Neural progenitor cell (in vitro differentiated cells): ENCODE measurements around the gene MYMX.

Experiments used
- EZH2 ChIP-seq: fragments of 200-600 bp; sonication (generic); IDR thresholded peaks from 2 replicates; pipeline ENCODE4 v1.6.1; 2017; ENCODE audit warnings: antibody characterized with exemption, mild to moderate bottlenecking, moderate library complexity
- TF ChIP-seq, protein P1 (sequence below): fragments of 200-600 bp; sonication (generic); IDR thresholded peaks from 2 replicates; pipeline ENCODE4 v1.5.1; 2017; ENCODE audit warnings: antibody characterized with exemption, mild to moderate bottlenecking

- TF ChIP-seq, protein P1, sequence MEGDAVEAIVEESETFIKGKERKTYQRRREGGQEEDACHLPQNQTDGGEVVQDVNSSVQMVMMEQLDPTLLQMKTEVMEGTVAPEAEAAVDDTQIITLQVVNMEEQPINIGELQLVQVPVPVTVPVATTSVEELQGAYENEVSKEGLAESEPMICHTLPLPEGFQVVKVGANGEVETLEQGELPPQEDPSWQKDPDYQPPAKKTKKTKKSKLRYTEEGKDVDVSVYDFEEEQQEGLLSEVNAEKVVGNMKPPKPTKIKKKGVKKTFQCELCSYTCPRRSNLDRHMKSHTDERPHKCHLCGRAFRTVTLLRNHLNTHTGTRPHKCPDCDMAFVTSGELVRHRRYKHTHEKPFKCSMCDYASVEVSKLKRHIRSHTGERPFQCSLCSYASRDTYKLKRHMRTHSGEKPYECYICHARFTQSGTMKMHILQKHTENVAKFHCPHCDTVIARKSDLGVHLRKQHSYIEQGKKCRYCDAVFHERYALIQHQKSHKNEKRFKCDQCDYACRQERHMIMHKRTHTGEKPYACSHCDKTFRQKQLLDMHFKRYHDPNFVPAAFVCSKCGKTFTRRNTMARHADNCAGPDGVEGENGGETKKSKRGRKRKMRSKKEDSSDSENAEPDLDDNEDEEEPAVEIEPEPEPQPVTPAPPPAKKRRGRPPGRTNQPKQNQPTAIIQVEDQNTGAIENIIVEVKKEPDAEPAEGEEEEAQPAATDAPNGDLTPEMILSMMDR, result no peak
- TF ChIP-seq EZH2, result no peak
Measured at GRCh38 chr6:44192428-44193041, 24.2 kb upstream of the MYMX start.
